Stimulated activated CD8-positive, alpha-beta memory T cell treated with anti-CD3 and anti-CD28 coated beads, Interleukin-7, amount 100 ng/mL, for 1 hour (primary cell): Measurements from ENCODE around the gene CNOT3.
"Not testable (repeated sequence)": the region's sequence is repeated elsewhere in the genome, so short reads cannot be mapped to it uniquely, and the experiment has no call there.

Experiments used
- DNase-seq, 2 donors: peaks; one replicate each; pipeline ENCODE4 v3.0.0-alpha.2; 2020; ENCODE audit warnings: low read depth in 2 of 2

CNOT3 gene

DNA sequence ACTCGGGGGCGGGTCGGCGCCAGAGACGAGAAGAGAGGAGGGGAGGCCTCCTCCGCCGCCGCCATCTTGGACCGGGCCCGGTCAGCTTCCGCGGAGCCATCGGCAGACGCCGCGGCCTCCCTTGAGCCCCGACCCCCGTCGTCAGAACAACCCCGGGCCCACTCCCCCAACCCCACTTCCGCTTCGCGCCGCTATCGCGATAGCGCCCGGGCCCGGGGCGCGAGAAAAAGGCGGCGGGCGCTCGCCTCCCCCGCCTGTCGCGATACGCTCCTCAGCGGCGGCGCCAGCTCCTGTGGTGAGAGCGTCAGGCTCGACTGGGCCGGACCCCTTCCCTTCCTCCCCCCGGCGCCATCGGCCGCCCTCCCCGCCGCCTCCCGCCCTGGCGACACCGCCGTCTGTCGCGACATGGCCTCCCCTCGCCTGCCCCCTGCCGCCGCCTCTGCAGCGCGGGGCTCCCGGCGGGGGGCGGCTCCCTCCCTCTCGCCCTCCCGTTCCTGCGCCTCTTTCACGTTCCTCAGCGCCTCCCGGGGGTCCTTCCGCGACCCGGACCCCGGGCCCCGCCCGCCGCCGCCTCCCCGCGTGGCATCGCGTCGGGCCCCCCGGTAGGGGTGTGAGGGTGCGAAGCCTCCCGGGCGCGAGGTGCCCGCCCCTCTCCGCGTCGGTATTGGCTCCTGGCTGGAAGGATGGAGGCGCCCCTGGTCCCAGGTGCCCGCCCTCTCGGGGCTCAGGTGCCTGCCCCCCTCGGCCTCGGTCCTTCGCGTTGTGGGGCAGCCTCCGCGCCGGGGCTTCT lies at the start of gene CNOT3:
Gene CNOT3, plus strand, starts transcription at position 64 of the 790 bp plus-strand sequence. CDS start 5,217 bp downstream, outside the sequence.
- DNase-seq, result no peak

DNA sequence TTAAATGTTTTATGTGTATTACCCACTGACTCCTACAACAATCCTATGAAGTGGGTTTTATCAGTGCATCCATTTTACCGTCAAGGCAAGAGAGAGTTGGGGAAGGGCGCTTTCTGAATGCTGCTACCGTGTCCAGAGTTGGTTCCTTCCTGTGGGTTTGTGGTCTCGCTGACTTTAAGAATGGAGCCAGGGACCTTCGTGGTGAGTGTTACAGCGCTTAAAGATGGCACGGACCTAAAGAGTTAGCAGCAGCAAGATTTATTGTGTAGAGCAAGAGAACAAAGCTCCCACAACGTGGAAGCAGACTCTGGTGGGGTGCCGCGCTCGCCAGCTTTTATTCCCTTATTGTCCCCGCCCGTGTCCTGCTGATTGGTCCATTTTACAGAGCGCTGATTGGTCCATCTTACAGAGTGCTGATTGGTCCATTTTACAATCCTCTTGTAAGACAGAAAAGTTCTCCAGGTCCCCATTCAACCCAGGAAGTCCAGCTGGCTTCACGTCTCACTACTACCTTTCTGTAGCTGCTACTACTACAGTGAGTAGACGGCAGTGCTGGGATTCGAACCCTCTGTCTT lies 43.0 kb upstream of the CNOT3 start:
- DNase-seq, result no peak

DNA sequence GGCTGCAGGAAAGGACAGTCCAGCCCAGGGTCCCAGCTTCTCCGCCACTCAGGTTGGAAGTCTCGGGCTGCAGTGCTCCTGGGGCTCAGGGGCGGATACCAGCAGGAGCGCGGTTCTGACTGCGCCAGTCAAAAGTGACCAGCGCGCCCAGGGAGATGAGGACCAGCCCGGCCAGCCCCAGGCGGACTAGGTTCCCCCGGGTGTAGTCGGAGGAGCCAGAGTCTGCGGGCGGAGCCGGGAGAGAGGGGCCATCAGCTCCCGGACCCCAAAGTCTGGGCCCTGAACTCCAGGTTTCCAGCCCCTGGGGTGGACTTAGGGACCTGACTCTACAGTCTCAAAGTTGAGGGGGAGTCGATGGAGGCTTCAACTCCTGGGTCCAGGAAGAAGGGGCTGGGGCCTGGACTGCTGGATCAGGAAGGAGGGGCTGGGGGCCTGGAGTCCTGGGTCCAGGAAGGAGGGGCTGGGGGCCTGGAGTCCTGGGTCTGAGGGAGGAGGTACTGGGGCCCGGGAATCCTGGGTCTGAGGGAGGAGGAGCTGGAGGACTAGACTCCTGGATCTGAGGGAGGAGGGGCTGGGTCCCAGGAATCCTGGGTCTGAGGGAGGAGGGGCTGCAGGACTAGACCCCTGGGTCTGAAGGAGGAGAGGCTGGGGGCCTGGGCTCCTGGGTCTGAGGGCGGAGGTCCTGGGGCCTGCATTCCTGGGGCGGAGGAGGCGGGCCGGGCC lies 42.3 kb upstream of the CNOT3 start:
- no peak for DNase-seq

DNA sequence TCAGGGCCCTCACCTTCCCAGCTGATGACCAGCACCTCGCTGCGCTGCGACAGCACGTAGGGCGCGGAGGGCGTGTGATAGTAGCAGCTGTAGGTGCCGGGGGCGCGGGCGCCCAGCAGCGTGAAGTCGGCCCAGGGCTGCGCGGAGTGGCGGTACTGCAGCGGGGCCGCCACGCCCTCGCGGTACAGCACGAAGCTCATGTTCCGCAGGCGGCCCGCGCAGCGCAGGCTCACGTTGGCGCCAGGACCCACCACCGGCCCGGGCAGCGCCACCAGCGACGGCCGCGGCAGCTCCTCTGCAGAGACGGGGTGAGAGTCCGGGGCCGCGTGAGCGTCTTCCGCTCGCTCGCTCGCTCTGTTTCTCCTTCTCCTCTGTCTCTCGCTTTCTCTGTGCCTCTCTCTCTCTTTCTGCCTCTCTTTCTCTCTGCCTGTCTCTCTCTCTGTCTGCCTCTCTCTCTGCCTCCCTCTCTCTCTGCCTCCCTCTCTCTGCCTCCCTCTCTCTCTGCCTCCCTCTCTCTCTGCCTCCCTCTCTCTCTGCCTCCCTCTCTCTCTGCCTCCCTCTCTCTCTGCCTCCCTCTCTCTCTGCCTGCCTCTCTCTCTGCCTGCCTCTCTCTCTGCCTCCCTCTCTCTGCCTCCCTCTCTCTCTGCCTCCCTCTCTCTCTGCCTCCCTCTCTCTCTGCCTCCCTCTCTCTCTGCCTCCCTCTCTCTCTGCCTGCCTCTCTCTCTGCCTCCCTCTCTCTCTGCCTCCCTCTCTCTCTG lies 41.5 kb upstream of the CNOT3 start:
- DNase-seq, result peak; percentile 18 to 26

DNA sequence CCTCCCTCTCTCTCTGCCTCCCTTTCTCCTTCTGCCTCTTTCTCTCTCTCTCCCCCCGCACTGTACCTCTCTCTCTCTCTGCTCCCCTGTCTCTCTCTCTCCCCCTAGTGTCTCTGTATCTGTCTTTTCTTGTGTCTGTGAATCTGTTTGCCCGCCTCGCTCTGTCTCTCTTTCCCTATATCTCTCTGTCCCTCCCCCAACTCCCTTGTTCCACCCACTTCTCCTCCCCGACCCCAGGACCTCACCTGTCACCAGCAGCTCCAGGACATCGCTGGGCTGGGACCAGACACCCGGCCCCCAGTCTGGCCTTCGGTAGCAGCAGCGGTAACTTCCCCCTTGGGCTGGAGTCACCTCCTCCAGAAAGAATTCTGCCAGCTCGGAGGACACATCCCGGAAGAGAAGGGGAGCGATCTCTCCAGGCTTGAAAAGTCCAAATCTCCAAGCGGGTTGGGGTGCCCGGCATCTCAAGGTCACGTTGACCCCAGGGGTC lies 40.9 kb upstream of the CNOT3 start:
- DNase-seq, result no peak

DNA sequence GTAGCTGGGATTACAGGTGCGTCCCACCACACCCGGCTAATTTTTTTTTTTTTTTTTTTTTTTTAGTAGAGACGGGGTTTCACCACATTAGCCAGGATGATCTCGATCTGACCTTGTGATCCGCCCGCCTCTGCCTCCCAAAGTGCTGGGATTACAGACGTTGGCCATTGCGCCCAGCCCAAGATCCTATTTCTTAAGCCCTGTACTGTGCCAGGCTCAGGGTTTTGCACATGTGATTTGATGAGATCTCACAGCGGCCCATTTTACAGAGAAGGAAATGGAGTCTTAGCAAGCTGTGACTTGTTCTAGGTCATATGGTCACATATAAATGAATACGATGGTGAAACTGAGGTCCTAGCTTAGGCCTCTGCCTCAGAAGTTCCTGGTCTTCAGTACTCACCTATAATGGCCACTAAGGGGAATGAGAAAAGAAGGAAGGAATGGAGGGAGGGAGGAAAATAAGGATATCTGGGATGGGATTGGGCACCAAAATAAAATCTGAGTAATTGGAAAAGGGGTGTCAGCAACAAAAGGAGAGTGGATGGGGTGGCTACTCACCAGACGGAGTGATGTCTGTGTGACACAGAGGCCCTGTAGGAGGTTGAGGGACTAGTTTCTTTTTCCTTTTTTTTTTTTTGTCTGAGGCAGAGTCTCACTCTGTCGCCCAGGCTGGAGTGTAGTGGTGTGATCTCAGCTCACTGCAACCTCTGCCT lies 38.2 kb upstream of the CNOT3 start:
- DNase-seq, result no peak

DNA sequence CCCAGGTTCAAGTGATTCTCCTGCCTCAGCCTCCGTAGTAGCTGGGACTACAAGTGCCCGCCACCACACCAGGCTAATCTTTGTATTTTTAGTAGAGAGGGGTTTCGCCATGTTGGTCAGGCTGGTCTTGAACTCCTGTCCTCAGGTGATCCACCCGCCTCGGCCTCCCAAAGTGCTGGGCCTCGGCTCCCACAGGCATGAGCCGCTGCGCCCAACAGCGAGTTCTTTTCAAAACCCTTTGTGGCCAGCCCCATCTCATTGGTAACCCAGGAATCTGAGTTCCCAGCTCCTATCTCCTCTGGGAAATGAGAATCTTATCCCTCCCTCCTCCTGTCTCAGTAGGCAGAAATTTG lies 37.7 kb upstream of the CNOT3 start:
- DNase-seq, result not testable (repeated sequence)

DNA sequence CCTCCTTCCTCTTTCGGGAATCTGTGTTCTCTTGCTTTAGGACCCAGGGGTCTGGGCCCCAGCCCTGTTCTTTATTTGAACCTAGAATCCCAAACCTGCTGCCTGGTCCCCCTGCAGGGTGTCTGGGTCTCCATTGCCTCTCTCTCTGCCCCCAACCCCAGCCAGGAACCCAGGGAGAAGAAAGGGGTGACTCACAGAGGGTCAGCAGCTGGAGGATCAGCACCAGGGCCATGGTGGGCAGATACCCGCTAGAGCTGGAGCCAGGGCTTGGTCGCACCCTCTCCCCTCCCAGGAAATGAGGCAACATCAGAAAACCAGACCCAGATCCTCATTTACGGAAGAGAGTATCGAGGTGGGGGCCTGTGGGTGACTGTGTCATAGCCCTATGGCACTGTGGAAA lies 37.0 kb upstream of the CNOT3 start, which contains the start of gene OSCAR:
Gene OSCAR, minus strand, starts transcription at position 243 of the 400 bp plus-strand sequence. Its CDS starts 11 bp downstream, at position 232.
- no peak for DNase-seq

DNA sequence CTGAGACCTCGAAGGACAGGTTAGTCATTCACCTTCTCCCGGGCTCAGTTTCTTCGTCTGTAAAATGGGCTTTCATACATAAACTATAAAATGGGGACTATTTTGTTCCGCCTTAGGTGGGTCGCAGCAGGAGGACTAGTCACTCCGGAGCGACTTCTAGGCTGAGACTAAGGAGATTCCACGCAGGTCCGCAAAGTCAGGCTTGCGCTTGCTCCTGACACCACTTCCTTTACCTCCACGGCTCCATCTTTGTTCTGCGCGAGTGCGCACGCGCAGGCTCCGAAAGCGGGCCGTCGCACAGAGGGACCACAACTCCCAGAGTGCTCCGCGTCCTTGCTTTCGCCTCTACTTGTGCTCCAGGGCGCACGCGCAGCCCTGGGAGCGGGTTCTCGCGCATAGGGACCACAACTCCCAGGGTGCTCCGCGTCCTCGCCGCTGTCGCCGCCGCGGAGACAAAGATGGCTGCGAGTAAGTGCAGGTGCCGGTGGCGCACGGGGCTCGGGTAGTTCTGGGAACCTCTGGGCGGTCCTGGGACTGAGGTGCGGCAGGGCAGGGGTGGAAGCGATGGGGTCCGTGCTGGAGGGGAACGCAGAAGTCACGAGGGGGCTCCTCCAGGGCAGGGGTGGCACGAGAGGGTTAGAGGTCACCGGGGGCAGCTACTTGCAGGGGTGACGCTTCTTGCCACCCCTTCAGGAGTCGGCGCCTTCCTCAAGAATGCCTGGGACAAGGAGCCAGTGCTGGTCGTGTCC lies 35.0 kb upstream of the CNOT3 start, which contains the start of gene NDUFA3:
Gene NDUFA3, plus strand, starts transcription at position 435 of the 749 bp plus-strand sequence. Its CDS starts 24 bp downstream, at position 459.
- DNase-seq, result peak; percentile 94 to 95

DNA sequence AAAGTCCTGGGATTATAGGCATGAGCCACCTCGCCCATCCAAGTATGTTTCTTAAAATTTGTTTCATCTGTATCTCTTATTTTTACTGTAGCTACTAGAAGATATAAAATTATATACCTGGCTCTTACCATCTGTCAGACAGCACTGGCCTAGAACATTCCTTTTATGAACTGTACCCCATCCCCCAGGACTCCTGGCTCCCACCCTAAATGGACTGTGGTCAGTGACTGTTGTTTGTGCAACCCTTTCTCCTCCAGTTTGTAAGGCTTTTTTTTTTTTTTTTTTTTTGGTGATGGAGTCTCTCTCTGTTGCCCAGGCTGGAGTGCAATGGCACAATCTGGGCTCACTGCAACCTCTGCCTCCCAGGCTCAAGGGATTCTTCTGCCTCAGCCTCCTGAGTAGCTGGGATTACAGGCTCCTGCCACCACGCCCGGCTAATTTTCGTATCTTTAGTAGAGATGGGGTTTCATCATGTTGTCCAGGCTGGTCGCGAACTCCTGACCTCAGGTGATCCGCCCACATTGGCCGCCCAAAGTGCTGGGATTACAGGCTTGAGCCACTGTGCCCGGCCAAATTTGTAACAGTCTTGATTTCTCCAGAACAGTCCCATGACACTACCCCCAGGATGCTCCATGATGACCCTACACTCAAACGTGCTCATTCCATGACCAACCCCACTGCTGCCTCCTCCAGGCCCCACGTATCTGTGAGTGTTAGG lies 32.4 kb upstream of the CNOT3 start:
- no peak for DNase-seq

DNA sequence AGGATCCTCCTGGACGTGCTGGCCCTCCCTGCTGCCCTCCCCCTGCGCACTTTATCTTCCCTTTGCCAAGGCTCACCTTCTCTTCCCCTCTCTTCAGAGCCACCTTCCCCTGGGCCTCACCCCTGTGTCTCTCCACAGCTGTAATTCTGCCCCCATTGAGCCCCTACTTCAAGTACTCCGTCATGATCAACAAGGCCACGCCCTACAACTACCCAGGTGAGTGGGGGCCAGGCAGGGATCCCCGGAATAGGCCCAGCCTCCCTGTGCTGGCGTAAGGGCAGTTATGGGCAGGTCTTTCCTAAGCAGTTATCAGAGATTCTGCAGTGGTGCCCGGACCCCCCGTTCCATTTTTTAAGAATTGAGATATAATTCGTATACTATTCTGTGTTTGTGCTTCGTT lies 31.8 kb upstream of the CNOT3 start:
- DNase-seq, result no peak

DNA sequence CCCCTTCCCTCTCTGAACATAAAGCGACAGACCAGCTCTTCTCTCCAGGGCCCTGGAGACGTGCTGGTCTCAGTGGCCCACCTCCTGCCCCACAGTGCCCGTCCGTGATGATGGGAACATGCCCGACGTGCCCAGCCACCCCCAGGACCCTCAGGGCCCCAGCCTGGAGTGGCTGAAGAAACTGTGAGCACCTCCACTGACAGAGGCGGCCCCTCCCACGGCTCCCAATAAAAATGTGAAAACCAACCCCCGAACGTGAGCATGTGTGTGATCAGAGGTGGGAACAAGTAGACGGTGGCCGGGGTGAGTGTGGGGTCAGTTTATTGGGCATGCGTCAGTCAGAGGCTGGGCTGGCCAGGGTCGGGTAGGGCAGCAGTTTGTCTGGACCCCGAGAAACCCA lies 30.8 kb upstream of the CNOT3 start:
- DNase-seq, result no peak

DNA sequence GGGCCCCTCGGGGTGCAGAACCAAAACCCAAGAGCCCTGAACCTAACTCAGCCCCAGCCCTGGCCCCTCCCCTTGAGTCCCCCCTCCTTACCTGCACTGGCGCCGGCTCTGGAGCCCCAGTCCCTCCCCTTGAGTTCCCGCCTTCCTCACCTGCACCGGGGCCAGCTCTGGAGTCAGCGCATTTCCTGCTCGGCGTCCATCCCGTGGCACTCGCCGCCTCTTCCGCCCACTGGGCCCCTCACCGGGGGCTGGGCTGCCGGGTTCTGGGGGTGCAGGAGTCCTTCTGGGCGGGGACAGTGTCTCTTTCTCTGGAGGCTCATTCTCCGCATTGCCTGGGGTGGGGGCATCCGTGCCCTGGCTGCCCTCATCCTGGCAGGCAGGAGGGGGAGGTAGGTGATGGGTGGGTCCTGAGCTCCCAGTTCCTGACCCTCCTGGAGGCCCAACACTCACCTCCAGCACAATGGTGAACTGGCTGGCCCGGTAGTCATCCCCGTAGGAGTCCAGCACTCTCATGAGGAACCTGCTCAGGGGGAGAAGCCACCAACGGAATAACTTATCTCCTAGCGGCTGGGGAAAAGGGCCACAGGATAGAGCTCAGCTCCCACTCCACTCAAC lies 29.6 kb upstream of the CNOT3 start:
- DNase-seq, result no peak

DNA sequence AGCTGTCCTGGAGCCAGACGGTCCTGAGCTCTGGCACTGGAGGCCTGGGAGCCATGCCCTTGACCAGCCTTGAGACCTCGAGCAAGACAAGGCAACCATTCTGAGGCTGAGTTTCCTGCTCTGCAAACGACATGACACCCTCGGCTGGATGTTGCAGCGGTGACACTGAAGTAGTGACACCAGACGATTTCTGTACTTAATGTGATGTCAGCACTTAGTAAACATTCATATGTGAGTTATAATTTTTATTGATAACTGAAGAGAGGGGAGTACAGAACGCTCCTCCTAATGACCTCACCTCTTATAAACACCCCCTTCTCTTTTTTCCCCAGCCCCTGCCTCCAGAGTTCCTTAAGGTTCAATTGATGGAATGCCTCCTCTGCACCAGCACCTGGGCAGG lies 29.1 kb upstream of the CNOT3 start:
- DNase-seq, result no peak

DNA sequence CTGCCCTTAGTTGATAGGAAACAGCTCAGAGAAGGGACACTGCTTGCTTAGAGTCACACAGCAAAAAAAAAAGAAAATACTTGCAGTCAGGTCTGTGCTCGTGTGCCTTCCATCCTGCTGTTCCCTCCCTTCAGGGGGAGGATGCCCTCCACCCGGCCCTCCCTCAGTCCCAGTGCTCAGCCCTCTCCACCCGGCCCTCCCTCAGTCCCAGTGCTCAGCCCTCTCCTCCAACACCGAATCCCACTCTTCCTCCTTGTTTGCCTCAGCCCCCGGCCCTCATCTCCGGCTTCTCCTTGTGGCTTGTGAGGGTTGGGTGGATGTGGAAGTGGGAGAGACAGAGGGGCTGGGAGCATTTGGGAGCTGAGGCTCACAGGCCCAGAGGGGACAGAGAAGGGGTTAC lies 27.9 kb upstream of the CNOT3 start:
- no peak for DNase-seq

DNA sequence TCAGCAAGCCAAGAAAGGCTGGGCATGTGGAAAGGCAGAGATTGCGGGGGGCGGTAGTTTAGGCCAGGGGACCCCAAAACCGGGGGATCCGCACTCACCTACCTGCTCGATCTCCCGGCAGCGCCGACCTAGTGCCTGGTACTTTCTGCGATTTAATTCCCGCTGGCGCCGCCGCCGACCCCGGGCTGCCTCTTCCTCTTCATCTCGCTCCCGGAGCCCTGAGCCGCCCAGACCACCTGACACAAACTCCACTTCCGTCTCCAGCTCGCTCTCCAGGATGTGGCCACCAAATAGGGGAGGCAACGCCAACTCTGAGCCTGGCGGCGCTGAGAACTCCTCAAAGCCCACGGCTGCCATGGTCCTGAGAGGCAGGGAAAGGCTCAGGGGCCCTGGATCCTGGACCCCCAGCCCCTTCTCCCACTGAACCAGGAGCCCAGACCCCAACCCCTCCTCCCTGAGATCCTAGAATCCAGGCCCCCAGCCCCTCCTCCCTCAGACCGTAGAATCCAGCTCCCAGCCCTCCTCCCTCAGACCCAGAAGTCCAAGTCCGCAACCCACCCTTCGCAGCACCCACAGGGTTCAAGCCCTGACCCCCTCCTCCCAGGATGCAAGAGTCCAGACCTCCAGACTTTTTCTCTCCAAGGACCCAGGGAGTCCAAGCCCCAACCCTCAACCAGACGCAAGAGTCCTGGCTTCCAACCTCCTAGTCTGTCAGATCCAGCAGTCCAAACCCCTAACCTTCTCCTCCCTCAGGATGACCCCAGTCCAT lies 23.0 kb upstream of the CNOT3 start:
- no peak for DNase-seq

DNA sequence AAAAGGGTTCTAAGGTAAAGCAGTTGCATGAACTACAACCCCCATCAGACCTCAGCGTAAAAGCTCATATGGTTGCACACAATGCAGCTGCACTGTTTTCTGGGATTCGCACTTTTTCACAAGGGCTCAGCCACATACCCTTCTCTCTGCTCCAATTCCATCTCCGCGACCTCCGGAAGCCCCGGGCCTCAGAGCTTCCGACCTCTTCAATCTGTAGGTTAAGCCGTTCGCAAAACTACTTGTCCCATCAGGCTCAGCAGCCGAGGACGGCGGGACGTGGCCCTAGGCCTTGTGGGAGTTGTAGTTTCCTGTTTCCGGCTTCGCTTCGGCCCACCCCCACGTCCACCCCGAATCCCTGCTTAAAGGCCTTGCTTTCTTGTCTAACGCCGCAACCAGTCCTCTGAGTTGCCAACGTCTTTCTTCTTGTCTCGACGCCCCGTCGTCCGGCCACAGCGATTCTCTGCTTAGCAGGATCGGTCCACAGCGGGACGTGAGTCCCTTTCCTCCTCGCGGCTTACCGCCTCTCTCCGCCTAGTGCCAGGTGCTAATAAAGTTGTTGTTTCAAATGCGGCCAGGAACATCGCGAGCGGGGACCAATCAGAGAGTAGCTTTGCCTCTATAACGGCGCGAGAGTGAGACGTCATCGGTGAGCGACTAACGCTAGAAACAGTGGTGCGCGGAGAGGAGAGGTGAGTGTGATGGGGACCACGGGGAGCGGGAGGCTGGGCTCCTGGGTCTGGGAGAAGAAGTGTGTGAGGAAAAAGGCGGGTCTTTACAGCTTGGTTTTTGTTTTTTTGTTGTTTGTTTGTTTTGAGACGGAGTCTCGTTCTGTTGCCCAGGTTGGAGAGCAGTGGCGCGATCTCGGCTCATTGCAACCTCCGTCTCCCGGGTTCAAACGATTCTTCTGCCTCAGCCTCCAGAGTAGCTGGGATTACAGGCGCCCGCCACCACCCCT lies 22.2 kb upstream of the CNOT3 start, which contains the start of the genes PRPF31 and TFPT:
Gene PRPF31, plus strand, starts transcription at position 646 of the 955 bp plus-strand sequence. CDS start 2,525 bp downstream, outside the sequence.
Gene TFPT, minus strand, starts transcription at position 549 of the 955 bp plus-strand sequence. Its CDS starts 388 bp downstream, at position 161.
- DNase-seq, result peak; percentile 93 to 94
